ENCODE results near the gene ZNF341. TPM values are rescaled to one million over a fixed set of nuclear protein-coding genes. Genes with fewer than 3 reads are reported as not detected.

Gene ZNF341
- total and polyA plus RNA-seq, 2 experiments from 2014 or later, result 4.3 to 6.1 TPM

GRCh38 chr20:33837096-33837830, 105.5 kb downstream of the ZNF341 start:
- no peak for TF ChIP-seq EZH2 (IDR thresholded peaks at IDR 0.05; ENCODE audit: low read depth, unreplicated experiment)
- Mint-ChIP-seq H3K4me3 (no peak overlapping the region), H3K9me3 (no peaks in the 10 kb centered on the region), H3K27me3 (ENCODE audit: insufficient read depth, low read depth, poor library complexity) (peaks cover 4% of the 10 kb centered on the region), H3K27ac (no peak overlapping the region), H3K4me1 (peaks cover 47% of the 10 kb centered on the region), H3K36me3 (ENCODE audit: low read depth) (peaks cover 11% of the 10 kb centered on the region)
- Histone ChIP-seq H3K9me2 (ENCODE audit: insufficient read depth) (no peaks in the 10 kb centered on the region), H3K4me2 (no peak overlapping the region), H2AFZ (no peak overlapping the region), H3K27ac (ENCODE audit: low read depth) (no peak overlapping the region), H3K79me2 (replicated peaks; ENCODE audit: insufficient read depth) (peaks cover 94% of the 10 kb centered on the region), H4K20me1 (replicated peaks; ENCODE audit: insufficient read depth) (peaks cover 30% of the 10 kb centered on the region), H3K36me3 (ENCODE audit: insufficient read depth) (no peaks in the 10 kb centered on the region), H3K4me1 (ENCODE audit: insufficient read depth) (peaks cover 22% of the 10 kb centered on the region), H3F3A (replicated peaks; ENCODE audit: low read depth) (no peaks in the 10 kb centered on the region), H3K4me3 (no peak overlapping the region), H3K27me3 (ENCODE audit: insufficient read depth) (no peaks in the 10 kb centered on the region)
- DNase-seq (ENCODE audit: low spot score) (no peak), ATAC-seq (no peak)

GRCh38 chr20:33838035-33838864, 106.5 kb downstream of the ZNF341 start:
- ATAC-seq, result peak; percentile 26; the same call in 2 of the 3 replicates

More at GRCh38 chr20:33838035-33838864, 106.5 kb downstream of the ZNF341 start:
- Histone ChIP-seq H2AFZ (no peak overlapping the region), H3F3A (replicated peaks; ENCODE audit: low read depth) (no peaks in the 10 kb centered on the region), H3K27ac (ENCODE audit: low read depth) (no peak overlapping the region), H3K4me2 (no peak overlapping the region), H3K4me1 (ENCODE audit: insufficient read depth) (peaks cover 26% of the 10 kb centered on the region), H3K36me3 (ENCODE audit: insufficient read depth) (no peaks in the 10 kb centered on the region), H3K27me3 (ENCODE audit: insufficient read depth) (no peaks in the 10 kb centered on the region), H3K79me2 (replicated peaks; ENCODE audit: insufficient read depth) (peaks cover 94% of the 10 kb centered on the region), H3K9me2 (ENCODE audit: insufficient read depth) (no peaks in the 10 kb centered on the region), H4K20me1 (replicated peaks; ENCODE audit: insufficient read depth) (peaks cover 21% of the 10 kb centered on the region), H3K4me3 (no peak overlapping the region)
- Mint-ChIP-seq H3K27ac (no peak overlapping the region), H3K36me3 (ENCODE audit: low read depth) (peaks cover 8% of the 10 kb centered on the region), H3K4me3 (no peak overlapping the region), H3K4me1 (peaks cover 50% of the 10 kb centered on the region), H3K9me3 (no peaks in the 10 kb centered on the region), H3K27me3 (ENCODE audit: insufficient read depth, low read depth, poor library complexity) (peaks cover 4% of the 10 kb centered on the region)
- TF ChIP-seq EZH2 (IDR thresholded peaks at IDR 0.05; ENCODE audit: low read depth, unreplicated experiment), result no peak
- TF ChIP-seq CTCF (conservative IDR thresholded peaks at IDR 0.05; ENCODE audit: low read depth in 2 of 2), result peak; percentile 17 to 55; a peak in 3 of 4 replicates
- DNase-seq (ENCODE audit: low spot score), result no peak

Data from GM23338 (cell line).